ENCODE data around the gene LGR4.

DNA sequence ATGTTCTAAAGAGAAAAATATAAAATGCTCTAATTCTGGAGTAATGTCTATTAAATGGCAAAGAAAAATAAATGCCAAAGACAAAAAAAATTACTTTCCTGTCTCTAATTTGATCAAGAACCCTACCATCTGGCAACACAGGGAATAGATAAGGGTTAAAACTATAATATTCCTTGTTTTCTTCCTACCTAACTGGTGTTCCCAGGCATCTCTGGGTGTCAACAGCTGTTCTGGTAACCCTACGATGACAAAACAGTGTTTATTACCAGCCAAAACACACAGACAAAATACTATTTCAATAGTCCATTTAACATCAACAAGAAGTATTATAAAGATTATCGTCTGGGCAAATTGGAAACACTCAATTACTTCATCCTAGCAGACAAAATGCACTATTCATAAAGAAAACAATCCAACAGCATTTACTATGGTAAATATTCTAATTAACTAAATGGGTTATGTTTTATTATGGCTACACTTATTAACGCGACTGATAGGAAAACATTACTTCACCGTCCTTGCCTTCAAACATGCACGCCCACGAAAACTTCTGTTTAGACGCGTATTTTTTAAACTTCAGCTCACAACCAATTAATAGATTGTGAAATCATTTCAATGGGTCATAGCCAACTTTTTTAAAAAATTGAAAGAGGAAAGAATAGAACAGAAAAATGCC, 50.6 kb downstream of the LGR4 start:
- TF ChIP-seq, protein P1, sequence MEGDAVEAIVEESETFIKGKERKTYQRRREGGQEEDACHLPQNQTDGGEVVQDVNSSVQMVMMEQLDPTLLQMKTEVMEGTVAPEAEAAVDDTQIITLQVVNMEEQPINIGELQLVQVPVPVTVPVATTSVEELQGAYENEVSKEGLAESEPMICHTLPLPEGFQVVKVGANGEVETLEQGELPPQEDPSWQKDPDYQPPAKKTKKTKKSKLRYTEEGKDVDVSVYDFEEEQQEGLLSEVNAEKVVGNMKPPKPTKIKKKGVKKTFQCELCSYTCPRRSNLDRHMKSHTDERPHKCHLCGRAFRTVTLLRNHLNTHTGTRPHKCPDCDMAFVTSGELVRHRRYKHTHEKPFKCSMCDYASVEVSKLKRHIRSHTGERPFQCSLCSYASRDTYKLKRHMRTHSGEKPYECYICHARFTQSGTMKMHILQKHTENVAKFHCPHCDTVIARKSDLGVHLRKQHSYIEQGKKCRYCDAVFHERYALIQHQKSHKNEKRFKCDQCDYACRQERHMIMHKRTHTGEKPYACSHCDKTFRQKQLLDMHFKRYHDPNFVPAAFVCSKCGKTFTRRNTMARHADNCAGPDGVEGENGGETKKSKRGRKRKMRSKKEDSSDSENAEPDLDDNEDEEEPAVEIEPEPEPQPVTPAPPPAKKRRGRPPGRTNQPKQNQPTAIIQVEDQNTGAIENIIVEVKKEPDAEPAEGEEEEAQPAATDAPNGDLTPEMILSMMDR (IDR thresholded peaks at IDR 0.05): no peak
- TF ChIP-seq ZFX (IDR thresholded peaks at IDR 0.05; ENCODE audit: borderline replicate concordance): no peak

Measured in 22Rv1 (cell line).